ENCODE measurements around the gene MCCD1.

DNA sequence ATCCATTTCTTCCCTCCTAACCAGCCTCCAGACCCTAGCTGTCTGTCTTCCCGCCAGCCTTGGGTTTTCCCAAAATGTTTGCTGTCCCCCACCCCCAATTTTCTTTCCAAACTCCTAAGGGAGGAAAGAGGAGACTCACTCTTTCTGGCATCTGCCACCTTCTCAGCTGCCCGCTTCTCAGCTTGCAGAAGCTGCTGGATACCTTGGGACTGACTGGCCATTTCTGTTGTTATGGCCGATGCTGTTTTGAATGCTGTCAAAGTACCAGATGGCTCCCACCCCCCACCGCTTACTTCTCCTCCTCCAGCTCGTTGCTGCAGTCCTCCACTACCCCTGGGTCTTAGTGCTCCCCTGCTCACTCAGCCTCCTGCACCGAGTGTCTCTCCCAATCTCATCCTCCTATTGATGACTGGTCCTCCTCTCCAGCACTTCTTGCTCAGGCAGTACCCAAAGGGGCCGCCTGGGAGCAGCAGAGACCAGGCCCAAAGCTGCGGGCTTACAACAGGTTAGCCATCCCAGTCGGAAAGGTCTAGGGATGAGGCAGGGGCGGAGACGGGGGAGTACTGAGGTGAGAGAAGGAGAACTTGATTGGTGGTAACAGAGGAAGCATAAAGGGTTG, 17.7 kb downstream of the MCCD1 start, which contains the start of gene ATP6V1G2:
- TF ChIP-seq, protein P1, sequence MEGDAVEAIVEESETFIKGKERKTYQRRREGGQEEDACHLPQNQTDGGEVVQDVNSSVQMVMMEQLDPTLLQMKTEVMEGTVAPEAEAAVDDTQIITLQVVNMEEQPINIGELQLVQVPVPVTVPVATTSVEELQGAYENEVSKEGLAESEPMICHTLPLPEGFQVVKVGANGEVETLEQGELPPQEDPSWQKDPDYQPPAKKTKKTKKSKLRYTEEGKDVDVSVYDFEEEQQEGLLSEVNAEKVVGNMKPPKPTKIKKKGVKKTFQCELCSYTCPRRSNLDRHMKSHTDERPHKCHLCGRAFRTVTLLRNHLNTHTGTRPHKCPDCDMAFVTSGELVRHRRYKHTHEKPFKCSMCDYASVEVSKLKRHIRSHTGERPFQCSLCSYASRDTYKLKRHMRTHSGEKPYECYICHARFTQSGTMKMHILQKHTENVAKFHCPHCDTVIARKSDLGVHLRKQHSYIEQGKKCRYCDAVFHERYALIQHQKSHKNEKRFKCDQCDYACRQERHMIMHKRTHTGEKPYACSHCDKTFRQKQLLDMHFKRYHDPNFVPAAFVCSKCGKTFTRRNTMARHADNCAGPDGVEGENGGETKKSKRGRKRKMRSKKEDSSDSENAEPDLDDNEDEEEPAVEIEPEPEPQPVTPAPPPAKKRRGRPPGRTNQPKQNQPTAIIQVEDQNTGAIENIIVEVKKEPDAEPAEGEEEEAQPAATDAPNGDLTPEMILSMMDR (IDR thresholded peaks at IDR 0.05): peak; percentile 95 to 98 (median 96)
- TF ChIP-seq POLR2A (IDR thresholded peaks at IDR 0.05): no peak
